ENCODE measurements around the gene TBL3. TPM values are rescaled to one million over a fixed set of nuclear protein-coding genes. Genes with fewer than 3 reads are reported as not detected.

Gene TBL3
- total and polyA plus RNA-seq, 4 donors: 23.9 to 58.8 (median 44.1) TPM

DNA sequence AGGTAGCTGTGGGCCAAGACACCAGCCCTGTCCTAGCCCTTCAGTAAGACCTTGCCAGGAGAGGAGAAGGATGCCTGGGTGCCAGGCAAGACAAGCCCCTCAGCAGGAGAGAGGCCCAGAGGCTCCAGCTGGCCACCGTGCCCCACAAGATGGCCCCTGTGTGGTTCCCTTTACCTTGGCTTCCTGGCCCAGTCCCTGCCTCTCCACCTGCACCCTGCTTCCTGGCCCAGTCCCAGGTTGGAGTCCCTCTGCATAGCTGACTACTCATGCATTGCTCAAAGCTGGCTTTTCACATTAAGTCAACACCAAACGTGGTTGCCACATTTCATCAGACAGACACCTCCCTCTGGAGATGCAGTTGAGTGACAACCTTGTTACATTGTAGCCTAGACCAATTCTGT lies 21.9 kb downstream of the TBL3 start:
- H3K36me3 ChIP-seq (ENCODE audit: control insufficient read depth in 4 of 4, insufficient read depth in 4 of 4, low read length in 4 of 4): peaks cover 0 to 12% (median 7%) of the 10 kb centered on the region in 4 donors
- TF ChIP-seq, protein P1, sequence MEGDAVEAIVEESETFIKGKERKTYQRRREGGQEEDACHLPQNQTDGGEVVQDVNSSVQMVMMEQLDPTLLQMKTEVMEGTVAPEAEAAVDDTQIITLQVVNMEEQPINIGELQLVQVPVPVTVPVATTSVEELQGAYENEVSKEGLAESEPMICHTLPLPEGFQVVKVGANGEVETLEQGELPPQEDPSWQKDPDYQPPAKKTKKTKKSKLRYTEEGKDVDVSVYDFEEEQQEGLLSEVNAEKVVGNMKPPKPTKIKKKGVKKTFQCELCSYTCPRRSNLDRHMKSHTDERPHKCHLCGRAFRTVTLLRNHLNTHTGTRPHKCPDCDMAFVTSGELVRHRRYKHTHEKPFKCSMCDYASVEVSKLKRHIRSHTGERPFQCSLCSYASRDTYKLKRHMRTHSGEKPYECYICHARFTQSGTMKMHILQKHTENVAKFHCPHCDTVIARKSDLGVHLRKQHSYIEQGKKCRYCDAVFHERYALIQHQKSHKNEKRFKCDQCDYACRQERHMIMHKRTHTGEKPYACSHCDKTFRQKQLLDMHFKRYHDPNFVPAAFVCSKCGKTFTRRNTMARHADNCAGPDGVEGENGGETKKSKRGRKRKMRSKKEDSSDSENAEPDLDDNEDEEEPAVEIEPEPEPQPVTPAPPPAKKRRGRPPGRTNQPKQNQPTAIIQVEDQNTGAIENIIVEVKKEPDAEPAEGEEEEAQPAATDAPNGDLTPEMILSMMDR (IDR thresholded peaks at IDR 0.05; ENCODE audit: control extremely low read depth, extremely low read depth): no peak
- no peak overlapping the region for H3K27ac ChIP-seq (ENCODE audit: low read depth in 1 of 2, low read length in 1 of 2)
- DNase-seq: no peak
- H3K27me3 ChIP-seq (ENCODE audit: control insufficient read depth in 3 of 3, insufficient read depth in 3 of 3, low read length in 2 of 3): peaks cover 0 to 27% (median 24%) of the 10 kb centered on the region in 3 donors
- H3K4me3 ChIP-seq: no peak overlapping the region
- H3K9ac ChIP-seq (ENCODE audit: insufficient read depth in 1 of 2, low read length in 2 of 2): no peak overlapping the region
- peaks cover 0 to 7% (median 6%) of the 10 kb centered on the region in 5 donors for H3K4me1 ChIP-seq (ENCODE audit: control insufficient read depth in 5 of 5, insufficient read depth in 5 of 5, low read length in 5 of 5)
- H3K9me3 ChIP-seq (ENCODE audit: control insufficient read depth in 4 of 4, insufficient read depth in 3 of 4, low read length in 3 of 4): no peaks in the 10 kb centered on the region
- no peak for ATAC-seq (ENCODE audit: insufficient read depth, low FRiP score)
- WGBS, 2 donors: 50 to 57% methylated on average over 2 of the region's 2 CpGs

DNA sequence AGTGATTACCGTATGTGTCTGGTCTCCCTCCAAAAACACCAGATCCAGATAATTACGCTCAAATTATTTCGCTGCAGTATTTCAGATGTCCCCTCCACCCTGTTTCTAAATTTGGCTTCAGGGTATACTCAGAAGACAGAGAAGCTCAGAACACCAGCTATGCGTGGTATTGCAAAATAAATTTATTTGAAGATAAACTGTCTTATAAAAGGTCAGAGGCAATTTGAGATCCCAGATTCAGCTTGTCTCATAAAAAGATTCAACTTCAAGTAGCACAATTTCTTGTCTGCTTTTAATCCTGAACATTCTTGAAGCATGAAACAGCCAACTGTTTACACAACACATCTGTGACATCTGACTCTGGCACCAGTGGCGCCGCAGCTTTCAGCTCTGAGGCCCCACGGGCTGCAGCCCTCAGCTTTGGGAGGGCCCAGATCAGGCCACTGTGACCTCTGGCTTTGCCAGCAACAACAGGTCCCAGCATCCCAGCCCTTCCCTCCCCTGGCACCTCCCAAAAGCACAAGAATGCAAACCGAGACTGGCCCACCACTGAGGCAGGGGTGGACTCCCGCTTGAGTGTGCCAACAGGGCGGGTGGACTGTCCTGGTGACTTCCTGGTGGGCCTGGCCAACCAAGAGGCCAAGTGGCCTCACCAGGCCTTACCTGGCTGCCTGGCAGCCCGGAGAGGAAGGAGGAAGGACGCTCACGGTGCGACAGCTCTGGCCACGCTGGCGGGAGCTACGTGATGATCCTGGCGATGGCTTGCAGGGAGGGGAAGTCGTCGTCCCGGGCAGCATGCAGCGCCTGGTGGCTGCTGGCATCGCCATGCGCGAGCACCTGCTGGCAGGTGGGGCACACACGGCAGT lies 25.9 kb downstream of the TBL3 start:
- peaks cover 0 to 4% (median 0%) of the 10 kb centered on the region in 3 donors for H3K27me3 ChIP-seq (ENCODE audit: control insufficient read depth in 3 of 3, insufficient read depth in 3 of 3, low read length in 2 of 3)
- ATAC-seq (ENCODE audit: insufficient read depth, low FRiP score) (peak; percentile 20), DNase-seq (peak in 2 of 3 donors; percentile 33 to 52)
- no peaks in the 10 kb centered on the region for H3K4me1 ChIP-seq (ENCODE audit: control insufficient read depth in 5 of 5, insufficient read depth in 5 of 5, low read length in 5 of 5)
- WGBS, 2 donors: 83 to 87% methylated on average over 26 of the region's 26 CpGs
- H3K27ac ChIP-seq (ENCODE audit: low read depth in 1 of 2, low read length in 1 of 2): peak overlapping the region in 1 of 2 donors; percentile 20
- TF ChIP-seq, protein P1 (IDR thresholded peaks at IDR 0.05; ENCODE audit: control extremely low read depth, extremely low read depth): no peak
- no peak overlapping the region for H3K4me3 ChIP-seq
- H3K36me3 ChIP-seq (ENCODE audit: control insufficient read depth in 4 of 4, insufficient read depth in 4 of 4, low read length in 4 of 4): peaks cover 2 to 50% (median 22%) of the 10 kb centered on the region in 4 donors
- H3K9ac ChIP-seq (ENCODE audit: insufficient read depth in 1 of 2, low read length in 2 of 2): no peak overlapping the region
- H3K9me3 ChIP-seq (ENCODE audit: control insufficient read depth in 4 of 4, insufficient read depth in 3 of 4, low read length in 3 of 4): no peaks in the 10 kb centered on the region

DNA sequence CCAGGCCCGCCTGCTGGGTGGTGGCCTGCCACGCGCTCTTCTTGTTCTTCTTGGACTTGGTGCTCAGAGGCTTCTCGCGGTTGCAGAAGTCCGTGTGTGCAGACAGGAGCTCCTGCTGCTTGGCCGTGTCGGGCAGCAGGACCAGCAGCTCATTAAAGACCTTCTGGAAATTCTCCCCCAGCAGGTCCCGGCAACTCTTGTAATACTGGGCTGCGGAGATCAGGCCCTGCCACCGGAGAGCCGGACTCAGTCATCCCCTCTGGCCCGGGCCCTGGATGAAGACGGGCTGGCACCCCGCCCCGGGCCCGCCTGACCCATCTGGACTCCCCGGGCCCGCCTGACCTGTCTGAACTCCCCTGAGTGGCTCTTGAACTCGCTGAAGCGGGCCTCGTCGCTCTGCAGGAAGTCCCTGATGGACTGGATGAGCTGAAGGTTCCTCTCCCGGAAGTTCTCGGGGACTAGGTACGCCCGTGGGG lies 26.5 kb downstream of the TBL3 start:
- no peaks in the 10 kb centered on the region for H3K9me3 ChIP-seq (ENCODE audit: control insufficient read depth in 4 of 4, insufficient read depth in 3 of 4, low read length in 3 of 4)
- DNase-seq: no peak
- H3K4me1 ChIP-seq (ENCODE audit: control insufficient read depth in 5 of 5, insufficient read depth in 5 of 5, low read length in 5 of 5): no peaks in the 10 kb centered on the region
- H3K27ac ChIP-seq (ENCODE audit: low read depth in 1 of 2, low read length in 1 of 2): peak overlapping the region in 1 of 2 donors; percentile 20
- WGBS, 2 donors: 90 to 97% methylated on average over 27 of the region's 27 CpGs
- H3K36me3 ChIP-seq (ENCODE audit: control insufficient read depth in 4 of 4, insufficient read depth in 4 of 4, low read length in 4 of 4): peaks cover 2 to 56% (median 26%) of the 10 kb centered on the region in 4 donors
- H3K27me3 ChIP-seq (ENCODE audit: control insufficient read depth in 3 of 3, insufficient read depth in 3 of 3, low read length in 2 of 3): no peaks in the 10 kb centered on the region
- TF ChIP-seq, protein P1 (IDR thresholded peaks at IDR 0.05; ENCODE audit: control extremely low read depth, extremely low read depth): no peak
- no peak overlapping the region for H3K9ac ChIP-seq (ENCODE audit: insufficient read depth in 1 of 2, low read length in 2 of 2)
- no peak for ATAC-seq (ENCODE audit: insufficient read depth, low FRiP score)
- no peak overlapping the region for H3K4me3 ChIP-seq
